ENCODE results near the gene CLK2. TPM values are rescaled to one million over a fixed set of nuclear protein-coding genes. Genes with fewer than 3 reads are reported as not detected.

CLK2 gene
- total RNA-seq, 1 donor from 2014 or later, result 18.1 TPM

DNA sequence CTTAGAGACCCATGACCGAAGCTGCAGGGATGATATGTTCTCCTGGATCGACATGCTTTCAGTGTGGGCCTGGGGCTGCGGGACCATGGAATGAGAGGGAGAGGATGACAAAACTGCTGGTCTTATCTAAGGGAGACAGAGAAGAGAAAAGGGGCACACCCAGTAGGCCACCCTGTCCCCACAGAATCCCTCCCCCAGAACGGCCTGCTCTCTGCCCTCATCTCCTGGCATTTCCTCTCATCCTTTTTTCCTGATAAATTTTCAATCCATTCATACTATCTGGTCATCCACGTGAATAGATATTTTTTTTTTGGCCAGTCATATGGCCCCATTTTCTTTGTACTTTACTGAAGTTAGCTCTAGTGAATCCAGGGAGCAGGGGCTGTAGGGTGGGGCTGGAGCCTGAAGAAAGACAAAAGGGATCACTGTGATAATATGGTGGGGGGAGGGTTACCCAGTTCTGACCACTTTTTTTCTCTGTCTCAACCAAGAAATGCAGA, 28.1 kb upstream of the CLK2 start, which contains the start of gene PKLR:
Gene PKLR (minus strand): TSS at position 97 of the 500 bp plus-strand sequence. CDS start 43 bp downstream, at position 54.
- intact Hi-C loops (cut with micrococcal nuclease), result no loop called here

DNA sequence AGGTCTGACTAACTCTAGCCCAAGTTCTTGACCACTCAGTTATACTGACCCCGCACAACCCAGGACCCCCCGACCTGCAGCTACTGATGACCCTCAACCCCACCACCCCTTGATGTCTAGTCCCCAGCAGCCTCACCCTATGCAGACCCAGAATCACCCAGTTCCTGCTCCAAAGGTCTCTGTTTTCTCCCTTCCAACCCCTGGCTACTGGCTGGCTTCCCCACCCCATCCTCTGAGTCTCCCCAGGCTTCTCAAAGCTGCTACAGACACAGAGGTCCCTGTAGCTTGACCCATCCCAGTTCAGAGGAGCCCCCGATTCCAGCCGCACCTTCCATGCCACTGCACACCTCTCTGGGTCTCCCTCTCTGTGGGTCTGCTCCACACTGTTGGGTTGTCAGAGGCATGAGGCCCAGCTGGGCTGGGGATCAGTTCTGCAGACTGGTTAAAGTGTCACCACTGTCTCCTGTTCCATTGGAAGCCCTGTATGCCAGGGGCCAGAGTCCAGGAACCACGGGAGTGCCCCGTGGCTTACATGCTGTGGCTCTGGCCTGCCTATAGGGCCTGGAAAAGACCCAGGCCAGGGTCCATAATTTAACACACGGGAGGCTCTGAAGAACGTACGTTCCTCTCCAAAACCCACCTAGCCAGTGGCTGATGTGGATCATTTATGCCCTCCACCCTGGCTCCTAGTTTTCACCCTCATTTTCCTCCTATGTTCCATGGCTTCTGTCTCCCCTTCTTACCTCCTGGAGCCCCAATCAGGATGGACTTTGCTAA, 27.4 kb upstream of the CLK2 start:
- DNase-seq, result no peak
- Histone ChIP-seq H3K4me1 (peaks cover 2% of the 10 kb centered on the region), H3K27ac (replicated peaks) (no peak overlapping the region), H3K27me3 (ENCODE audit: low read depth) (peaks cover 23% of the 10 kb centered on the region), H3K4me3 (no peak overlapping the region), H3K36me3 (no peaks in the 10 kb centered on the region), H3K9me3 (replicated peaks) (no peaks in the 10 kb centered on the region)
- TF ChIP-seq, protein P1, sequence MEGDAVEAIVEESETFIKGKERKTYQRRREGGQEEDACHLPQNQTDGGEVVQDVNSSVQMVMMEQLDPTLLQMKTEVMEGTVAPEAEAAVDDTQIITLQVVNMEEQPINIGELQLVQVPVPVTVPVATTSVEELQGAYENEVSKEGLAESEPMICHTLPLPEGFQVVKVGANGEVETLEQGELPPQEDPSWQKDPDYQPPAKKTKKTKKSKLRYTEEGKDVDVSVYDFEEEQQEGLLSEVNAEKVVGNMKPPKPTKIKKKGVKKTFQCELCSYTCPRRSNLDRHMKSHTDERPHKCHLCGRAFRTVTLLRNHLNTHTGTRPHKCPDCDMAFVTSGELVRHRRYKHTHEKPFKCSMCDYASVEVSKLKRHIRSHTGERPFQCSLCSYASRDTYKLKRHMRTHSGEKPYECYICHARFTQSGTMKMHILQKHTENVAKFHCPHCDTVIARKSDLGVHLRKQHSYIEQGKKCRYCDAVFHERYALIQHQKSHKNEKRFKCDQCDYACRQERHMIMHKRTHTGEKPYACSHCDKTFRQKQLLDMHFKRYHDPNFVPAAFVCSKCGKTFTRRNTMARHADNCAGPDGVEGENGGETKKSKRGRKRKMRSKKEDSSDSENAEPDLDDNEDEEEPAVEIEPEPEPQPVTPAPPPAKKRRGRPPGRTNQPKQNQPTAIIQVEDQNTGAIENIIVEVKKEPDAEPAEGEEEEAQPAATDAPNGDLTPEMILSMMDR (IDR thresholded peaks at IDR 0.05; ENCODE audit: borderline replicate concordance), result no peak
- intact Hi-C loops (cut with micrococcal nuclease), result no loop called here

More for the DNA sequence above, 28.1 kb upstream of the CLK2 start, which contains the start of gene PKLR:
- Histone ChIP-seq H3K4me3 (no peak within 1 kb of the TSS), H3K36me3 (no peaks in the 10 kb centered on the region), H3K9me3 (replicated peaks) (no peaks in the 10 kb centered on the region), H3K27ac (replicated peaks) (no peak within 1 kb of the TSS), H3K27me3 (ENCODE audit: low read depth) (peaks cover 17% of the 10 kb centered on the region), H3K4me1 (no peaks in the 10 kb centered on the region)
- DNase-seq, result no peak
- TF ChIP-seq, protein P1 (IDR thresholded peaks at IDR 0.05; ENCODE audit: borderline replicate concordance), result no peak

DNA sequence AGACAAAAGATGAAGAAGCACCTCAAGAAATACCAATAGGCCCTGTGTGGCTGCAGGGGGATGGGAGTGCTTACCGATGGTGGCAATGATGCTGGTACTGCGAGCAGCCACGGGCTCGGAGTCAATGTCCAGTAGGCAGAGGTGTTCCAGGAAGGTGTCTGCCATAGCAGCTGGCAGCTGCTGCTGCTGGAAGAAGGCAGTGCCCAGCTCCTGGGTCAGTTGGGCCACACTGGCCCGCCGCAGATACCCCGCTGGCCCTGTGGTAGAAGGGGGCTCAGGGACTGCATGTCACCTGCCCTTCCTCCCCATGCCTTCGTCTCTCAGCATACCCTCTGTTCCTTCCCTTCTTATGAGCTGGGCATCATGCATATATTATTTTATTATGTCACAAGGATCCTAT, 26.7 kb upstream of the CLK2 start:
- peaks cover 31% of the 10 kb centered on the region for H3K27me3 ChIP-seq (ENCODE audit: low read depth)
- DNase-seq, result no peak
- H3K9me3 ChIP-seq (replicated peaks), result no peaks in the 10 kb centered on the region
- peaks cover 9% of the 10 kb centered on the region for H3K4me1 ChIP-seq
- H3K27ac ChIP-seq (replicated peaks), result no peak overlapping the region
- H3K4me3 ChIP-seq, result no peak overlapping the region
- no peaks in the 10 kb centered on the region for H3K36me3 ChIP-seq
- TF ChIP-seq, protein P1 (IDR thresholded peaks at IDR 0.05; ENCODE audit: borderline replicate concordance), result no peak
- intact Hi-C loops (cut with micrococcal nuclease), result no loop called here

DNA sequence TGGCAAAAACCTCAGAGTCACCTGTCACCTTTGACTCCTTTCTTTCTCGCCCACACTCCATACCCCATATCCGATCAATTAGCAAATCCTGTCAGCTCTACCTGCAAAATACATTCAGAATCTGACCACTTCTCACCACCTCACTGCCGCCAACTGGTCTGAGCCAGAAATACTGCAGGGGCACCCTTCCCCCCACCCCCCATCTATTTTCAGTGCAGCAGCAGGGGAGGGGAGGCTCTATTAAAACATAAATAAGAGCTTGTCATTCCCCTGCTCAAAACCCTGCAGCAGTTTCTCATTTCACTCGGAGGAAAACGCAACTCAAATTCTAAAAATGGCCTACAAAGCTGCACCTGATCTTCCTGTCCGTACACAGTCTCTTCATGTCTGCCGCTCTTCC, 24.1 kb upstream of the CLK2 start:
- H3K4me1 ChIP-seq, result peaks cover 14% of the 10 kb centered on the region
- TF ChIP-seq, protein P1 (IDR thresholded peaks at IDR 0.05; ENCODE audit: borderline replicate concordance), result no peak
- H3K36me3 ChIP-seq, result no peaks in the 10 kb centered on the region

DNA sequence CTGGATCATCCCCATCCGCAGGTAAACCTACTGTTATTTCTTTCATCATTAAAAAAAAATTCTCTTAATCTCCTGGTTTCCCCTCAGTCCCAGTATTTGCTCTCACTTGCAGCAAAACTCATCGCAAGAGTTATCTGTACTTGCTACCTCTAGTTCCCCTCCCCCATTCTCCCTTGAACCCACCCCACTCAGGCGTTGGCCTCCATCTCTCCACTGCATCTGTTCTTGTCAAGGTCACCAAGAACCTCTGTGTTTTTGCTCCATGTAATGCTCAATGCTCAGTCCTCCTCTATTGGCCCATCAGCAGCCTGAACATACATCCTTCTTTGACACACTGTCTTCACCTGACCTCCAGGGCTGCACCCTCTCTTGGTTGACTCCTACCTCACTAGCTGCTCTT, 23.4 kb upstream of the CLK2 start:
- no peak for DNase-seq
- Histone ChIP-seq H3K4me3 (no peak overlapping the region), H3K9me3 (replicated peaks) (no peaks in the 10 kb centered on the region), H3K36me3 (no peaks in the 10 kb centered on the region), H3K27me3 (ENCODE audit: low read depth) (peaks cover 60% of the 10 kb centered on the region), H3K4me1 (peaks cover 14% of the 10 kb centered on the region), H3K27ac (replicated peaks) (no peak overlapping the region)
- TF ChIP-seq, protein P1 (IDR thresholded peaks at IDR 0.05; ENCODE audit: borderline replicate concordance), result no peak
- intact Hi-C loops (cut with micrococcal nuclease), result no loop called here

More for the DNA sequence above, 24.1 kb upstream of the CLK2 start:
- Histone ChIP-seq H3K4me3 (no peak overlapping the region), H3K27me3 (ENCODE audit: low read depth) (peaks cover 54% of the 10 kb centered on the region), H3K27ac (replicated peaks) (no peak overlapping the region), H3K9me3 (replicated peaks) (no peaks in the 10 kb centered on the region)
- intact Hi-C loops (cut with micrococcal nuclease), result no loop called here
- no peak for DNase-seq
